HG03460 (cell line): ENCODE measurements around the gene CCDC27.

Source experiments
- ATAC-seq: cut with Tn5 transposase; IDR thresholded peaks from one replicate; pipeline ENCODE4 v1.9.1; 2021; ENCODE audit not compliant: unreplicated experiment

The CCDC27 gene

GRCh38 chr1:3752400-3752945, at the start of gene CCDC27:
CCDC27 (plus strand) TSS chr1:3752450; CDS start chr1:3752482, 32 bp downstream.
- ATAC-seq = no peak

- ATAC-seq = no peak
Observed at GRCh38 chr1:3702528-3702927, 49.7 kb upstream of the CCDC27 start.

GRCh38 chr1:3702990-3703728, 49.1 kb upstream of the CCDC27 start:
- ATAC-seq = no peak

GRCh38 chr1:3703786-3704371, 48.4 kb upstream of the CCDC27 start:
- no peak for ATAC-seq

GRCh38 chr1:3705341-3705950, 46.8 kb upstream of the CCDC27 start:
- ATAC-seq = no peak

- no peak for ATAC-seq
Observed at GRCh38 chr1:3706651-3707297, 45.5 kb upstream of the CCDC27 start.

- ATAC-seq = no peak
Observed at GRCh38 chr1:3707298-3707938, 44.8 kb upstream of the CCDC27 start.

- ATAC-seq = no peak
Observed at GRCh38 chr1:3707939-3708328, 44.3 kb upstream of the CCDC27 start.

GRCh38 chr1:3708791-3709190, 43.5 kb upstream of the CCDC27 start:
- ATAC-seq = no peak

- no peak for ATAC-seq
Observed at GRCh38 chr1:3710251-3710650, 42.0 kb upstream of the CCDC27 start.

- no peak for ATAC-seq
Observed at GRCh38 chr1:3711381-3711779, 40.9 kb upstream of the CCDC27 start.

GRCh38 chr1:3711780-3712451, 40.3 kb upstream of the CCDC27 start:
- ATAC-seq = no peak

GRCh38 chr1:3712573-3713535, 39.4 kb upstream of the CCDC27 start:
- no peak for ATAC-seq

- no peak for ATAC-seq
Observed at GRCh38 chr1:3713840-3714239, 38.4 kb upstream of the CCDC27 start.

GRCh38 chr1:3714284-3714741, 37.9 kb upstream of the CCDC27 start:
- ATAC-seq = no peak

- ATAC-seq = no peak
Observed at GRCh38 chr1:3714814-3715213, 37.4 kb upstream of the CCDC27 start.

- no peak for ATAC-seq
Observed at GRCh38 chr1:3716351-3716750, 35.9 kb upstream of the CCDC27 start.

GRCh38 chr1:3717041-3717714, 35.1 kb upstream of the CCDC27 start:
- no peak for ATAC-seq
